Esophagus (tissue), 2 donors: ENCODE data around the gene SH3BP4. TPM values are rescaled to one million over a fixed set of nuclear protein-coding genes. Genes with fewer than 3 reads are reported as not detected.

ENCODE experiments used
- H3K27ac ChIP-seq, 2 donors: one replicate each; pipeline ENCODE4 v1.5.1; 2013; ENCODE audit warnings: low read depth in 2 of 2, mild to moderate bottlenecking in 2 of 2, inconsistent platforms in 1 of 2, low read length in 1 of 2, moderate library complexity in 1 of 2
- H3K27me3 ChIP-seq, 2 donors: one replicate each; pipeline ENCODE4 v1.6.1; 2013; ENCODE audit warnings: low read length in 2 of 2, control low read depth in 1 of 2, mild to moderate bottlenecking in 1 of 2; ENCODE audit not compliant: insufficient read depth in 2 of 2, control insufficient read depth in 1 of 2
- H3K36me3 ChIP-seq, 2 donors: one replicate each; pipeline ENCODE4 v1.6.1; 2013; ENCODE audit warnings: low read length in 1 of 2; ENCODE audit not compliant: control insufficient read depth in 2 of 2, insufficient read depth in 2 of 2
- H3K4me1 ChIP-seq, 2 donors: one replicate each; pipeline ENCODE4 v1.6.1; 2013; ENCODE audit warnings: low read length in 1 of 2; ENCODE audit not compliant: control insufficient read depth in 2 of 2, insufficient read depth in 2 of 2
- H3K4me3 ChIP-seq, 2 donors: one replicate each; pipeline ENCODE4 v1.5.1; 2013; ENCODE audit warnings: low read length in 2 of 2, mild to moderate bottlenecking in 2 of 2, low read depth in 1 of 2, moderate library complexity in 1 of 2
- H3K9me3 ChIP-seq, 2 donors: one replicate each; pipeline ENCODE4 v1.6.1; 2013; ENCODE audit warnings: mild to moderate bottlenecking in 2 of 2, low read depth in 1 of 2, low read length in 1 of 2, moderate library complexity in 1 of 2; ENCODE audit not compliant: control insufficient read depth in 2 of 2, insufficient read depth in 1 of 2
- WGBS, 2 donors: extraction: QIAGEN DNeasy Blood & Tissue Kit; methylation state at CpG; one replicate each; pipeline ENCODE4 v1.1.7; 2013; 5-methylcytosine and 5-hydroxymethylcytosine counted together
- polyA plus RNA-seq, 2 donors: library from polyadenylated mRNA; stranded (reverse); fragments of 200-250 nt; gene quantifications; one replicate each; pipeline ENCODE4 v1.2.3, GENCODE V29; 2013
- donor health status: healthy with polysubstance abuse.
- donor health status: Bipolar disorder and iron deficiency.

The SH3BP4 gene
- polyA plus RNA-seq, 2 donors, result 4.4 to 5.5 TPM

DNA sequence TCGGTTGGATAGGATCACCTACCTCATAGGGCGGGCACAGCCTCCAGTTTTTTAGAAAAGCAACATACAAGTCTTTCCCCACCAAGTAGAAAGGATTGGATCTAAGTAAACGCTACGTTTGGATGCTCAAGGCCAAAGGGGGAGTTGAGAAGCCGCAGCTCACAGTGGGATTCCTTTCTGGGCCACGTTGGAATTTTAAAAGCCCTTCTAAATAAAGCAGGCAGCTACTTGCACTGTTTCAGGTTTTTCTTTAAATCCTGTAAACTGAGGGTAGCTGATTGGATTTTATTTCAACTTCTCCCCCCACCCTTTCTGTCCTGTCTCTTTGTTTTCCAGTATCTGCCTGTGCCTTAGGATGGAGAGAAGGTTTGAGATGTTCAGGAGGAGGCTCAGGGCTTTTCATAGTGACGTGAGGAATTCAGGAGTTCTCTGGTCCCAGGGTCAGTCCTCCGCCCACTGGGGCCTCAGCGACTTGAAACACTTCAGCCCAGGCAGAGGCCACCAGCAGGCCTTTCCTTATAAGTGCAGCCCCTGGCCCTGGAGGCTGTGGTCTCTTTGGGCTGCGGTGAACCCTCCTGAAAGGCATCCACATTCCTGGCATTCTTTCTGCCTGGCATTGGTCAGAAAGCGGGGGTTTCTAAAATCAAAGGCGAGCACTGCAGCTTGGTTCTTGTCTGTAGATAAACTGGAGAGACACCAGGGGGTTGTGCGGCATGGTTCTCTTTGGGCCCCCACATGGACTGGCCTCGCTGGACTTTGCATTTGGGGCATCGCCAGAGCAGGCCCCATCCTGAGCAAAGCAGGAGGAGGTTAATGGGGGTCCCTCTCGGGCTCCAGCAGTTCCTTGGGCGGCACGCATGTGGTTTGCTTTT lies 44.5 kb downstream of the SH3BP4 start:
- peaks cover 0 to 3% of the 10 kb centered on the region in 2 donors for H3K4me1 ChIP-seq

DNA sequence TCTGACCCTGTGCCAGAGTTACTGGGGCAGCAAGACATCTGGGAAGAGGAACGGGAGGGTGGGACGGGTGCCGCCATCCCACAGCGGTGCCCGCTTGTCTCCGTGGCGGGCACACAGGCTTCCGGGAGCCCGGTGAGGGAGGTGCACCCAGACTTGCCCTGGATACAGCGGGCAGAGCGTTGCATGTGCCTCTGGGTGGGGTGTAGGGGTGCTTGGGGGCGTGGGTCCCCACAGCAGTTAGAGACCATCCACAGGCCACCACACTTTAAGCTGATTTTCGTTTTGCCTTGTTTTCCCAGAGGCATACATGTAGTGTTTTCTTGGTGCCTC lies 45.1 kb downstream of the SH3BP4 start:
- peaks cover 0 to 6% of the 10 kb centered on the region in 2 donors for H3K36me3 ChIP-seq
- no peaks in the 10 kb centered on the region for H3K27me3 ChIP-seq
- 88 to 90% methylated on average over 13 of the region's 13 CpGs for WGBS, 2 donors
- no peak overlapping the region for H3K4me3 ChIP-seq
- H3K27ac ChIP-seq, result no peak overlapping the region
- H3K9me3 ChIP-seq, result no peaks in the 10 kb centered on the region
- peaks cover 0 to 3% of the 10 kb centered on the region in 2 donors for H3K4me1 ChIP-seq

More for the DNA sequence above, 44.5 kb downstream of the SH3BP4 start:
- Histone ChIP-seq H3K4me3 (no peak overlapping the region), H3K27ac (no peak overlapping the region), H3K27me3 (no peaks in the 10 kb centered on the region), H3K36me3 (peaks cover 0 to 6% of the 10 kb centered on the region in 2 donors), H3K9me3 (no peaks in the 10 kb centered on the region)
- WGBS, 2 donors, result 73 to 76% methylated on average over 18 of the region's 18 CpGs

DNA sequence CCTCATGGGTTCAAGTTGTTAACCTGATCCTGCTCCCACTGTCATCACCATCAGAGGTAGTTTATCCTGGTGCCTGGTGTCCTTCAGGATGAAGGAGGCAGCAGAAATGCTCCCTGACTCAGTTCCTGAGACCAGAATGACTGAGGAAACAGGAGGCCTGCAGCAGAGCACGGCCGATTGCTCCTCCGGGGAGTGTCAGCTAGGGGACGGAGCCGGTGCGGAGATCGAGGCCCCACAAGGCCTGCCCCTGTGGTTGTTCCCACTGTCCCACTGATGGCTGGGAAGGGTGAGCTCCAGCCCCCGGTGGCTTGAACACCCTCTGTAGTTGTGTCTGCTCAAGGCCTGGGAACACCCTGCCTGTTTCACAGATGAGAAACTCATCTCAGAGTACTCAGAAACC lies 45.6 kb downstream of the SH3BP4 start:
- H3K36me3 ChIP-seq, result peaks cover 0 to 6% of the 10 kb centered on the region in 2 donors
- WGBS, 2 donors, result 91 to 93% methylated on average over 8 of the region's 8 CpGs

DNA sequence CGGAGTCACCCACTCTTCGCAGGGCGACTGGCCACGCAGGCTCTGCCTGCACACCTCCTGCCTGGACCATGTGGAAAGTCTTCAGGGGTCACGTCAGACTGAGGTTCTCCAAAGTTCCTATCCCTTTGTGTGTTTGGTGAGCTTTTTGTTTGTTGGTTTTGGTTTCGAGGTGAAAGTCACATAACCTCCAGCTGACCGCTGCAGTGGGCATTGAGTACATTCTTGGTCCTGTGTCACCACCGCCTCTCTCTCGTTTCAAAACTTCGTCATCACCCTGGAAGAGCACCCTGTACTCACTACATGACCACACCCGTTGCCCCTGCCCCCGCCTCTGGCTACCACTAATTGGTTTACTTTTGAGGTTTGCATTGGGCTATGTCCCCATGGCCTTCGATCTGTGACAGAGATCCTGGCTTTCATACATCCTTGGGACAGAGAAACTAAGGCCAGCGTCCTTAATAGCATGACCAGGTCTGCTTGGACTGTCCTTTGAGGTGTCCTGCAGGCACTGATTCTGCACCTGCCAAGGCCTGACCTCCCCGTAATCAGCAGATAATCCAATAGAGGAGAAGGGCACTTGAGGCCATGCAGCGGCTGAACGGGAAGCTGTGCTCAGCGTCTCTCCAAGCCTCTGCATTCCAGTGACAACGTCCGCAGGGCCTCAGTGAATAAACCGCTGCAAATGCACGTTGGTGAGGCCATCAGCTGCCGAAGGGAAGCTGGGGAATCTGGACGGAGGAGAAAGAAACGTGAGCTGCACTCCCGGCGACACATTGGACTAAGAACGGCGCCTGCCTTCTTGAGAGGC lies 46.8 kb downstream of the SH3BP4 start:
- Histone ChIP-seq H3K27ac (no peak overlapping the region), H3K4me3 (no peak overlapping the region), H3K9me3 (no peaks in the 10 kb centered on the region), H3K4me1 (peaks cover 0 to 7% of the 10 kb centered on the region in 2 donors), H3K27me3 (no peaks in the 10 kb centered on the region), H3K36me3 (peaks cover 0 to 6% of the 10 kb centered on the region in 2 donors)
- WGBS, 2 donors, result 72 to 85% methylated on average over 29 of the region's 29 CpGs

More for the DNA sequence above, 45.6 kb downstream of the SH3BP4 start:
- Histone ChIP-seq H3K27ac (no peak overlapping the region), H3K4me1 (peaks cover 0 to 3% of the 10 kb centered on the region in 2 donors), H3K9me3 (no peaks in the 10 kb centered on the region), H3K27me3 (no peaks in the 10 kb centered on the region), H3K4me3 (no peak overlapping the region)

DNA sequence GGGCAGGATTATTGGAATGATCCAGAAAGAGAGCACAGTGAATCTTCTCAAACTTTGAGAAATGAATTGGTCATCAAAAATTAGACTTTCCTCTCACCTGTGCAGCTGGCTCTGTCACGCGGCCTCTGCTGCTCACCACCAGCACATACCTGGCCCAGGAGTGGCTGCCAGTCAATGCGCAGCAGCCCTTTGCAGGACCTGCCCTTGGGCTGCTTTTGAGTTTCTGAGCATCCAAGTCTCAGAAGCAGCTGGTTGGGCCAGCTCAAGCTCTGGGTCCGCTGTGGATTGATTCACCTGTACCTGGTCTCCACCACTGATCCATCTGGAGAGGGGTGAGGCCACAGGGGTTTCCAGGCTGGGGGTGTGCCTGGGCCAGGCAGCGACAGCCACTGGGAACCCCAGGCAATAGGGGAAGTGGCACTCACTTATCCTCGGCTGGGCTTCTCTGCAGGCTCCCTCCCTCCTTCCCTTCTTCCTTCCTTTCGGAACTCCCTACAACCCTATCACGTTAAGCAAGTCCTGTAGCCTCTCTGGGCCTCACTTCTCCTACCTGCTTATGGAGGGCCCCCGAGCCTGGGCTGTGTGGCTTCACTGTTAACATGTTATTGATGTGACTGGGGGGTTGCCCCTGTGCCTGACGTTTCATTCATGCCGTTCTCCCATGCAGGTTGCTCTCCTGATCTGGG lies 48.1 kb downstream of the SH3BP4 start:
- Histone ChIP-seq H3K4me3 (no peak overlapping the region), H3K27me3 (no peaks in the 10 kb centered on the region), H3K9me3 (no peaks in the 10 kb centered on the region), H3K27ac (no peak overlapping the region), H3K36me3 (peaks cover 0 to 6% of the 10 kb centered on the region in 2 donors), H3K4me1 (peaks cover 0 to 5% of the 10 kb centered on the region in 2 donors)
- WGBS, 2 donors, result 59 to 60% methylated on average over 11 of the region's 11 CpGs

DNA sequence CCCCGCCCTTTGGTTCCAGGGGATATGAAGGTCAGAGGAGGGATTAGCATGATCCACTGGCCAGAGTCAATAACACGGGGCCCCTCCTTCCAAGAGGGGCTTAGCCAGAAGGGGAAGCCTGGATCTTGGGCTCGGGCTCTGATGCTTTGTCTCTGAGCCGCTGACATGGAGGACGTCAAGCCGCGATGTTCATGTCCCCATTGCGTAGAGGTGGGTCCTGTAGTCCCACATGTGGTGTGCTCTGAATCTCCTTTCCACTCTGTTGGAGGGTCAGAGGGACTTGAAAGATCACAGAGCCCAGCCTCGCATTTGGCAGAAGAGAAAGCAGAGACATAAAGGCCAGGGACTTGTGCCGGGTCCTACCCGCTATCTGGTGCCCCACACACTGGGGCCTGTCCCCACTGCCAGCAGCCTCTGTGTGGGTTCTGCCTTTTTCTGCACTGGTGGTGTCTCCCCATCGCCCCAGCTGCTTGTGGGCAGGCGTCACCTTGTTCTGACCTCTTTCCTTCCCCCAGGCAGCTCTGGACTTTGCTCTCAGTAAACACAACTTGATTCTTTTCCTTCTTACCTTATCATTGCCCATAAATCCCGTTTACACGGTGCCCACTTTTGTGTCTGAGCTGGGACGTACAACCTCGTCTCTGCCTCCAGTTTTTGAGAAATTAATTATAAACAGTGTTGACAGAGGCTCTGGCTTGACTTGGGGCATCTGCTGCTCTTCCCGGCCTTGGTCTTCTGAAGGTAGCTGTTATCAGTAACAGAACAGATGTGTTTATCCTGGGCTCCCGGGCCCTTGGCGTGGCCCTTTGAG lies 48.8 kb downstream of the SH3BP4 start:
- no peak overlapping the region for H3K27ac ChIP-seq
- H3K4me1 ChIP-seq, result peaks cover 4 to 7% of the 10 kb centered on the region in 2 donors
- H3K4me3 ChIP-seq, result no peak overlapping the region
- no peaks in the 10 kb centered on the region for H3K9me3 ChIP-seq
- H3K27me3 ChIP-seq, result no peaks in the 10 kb centered on the region
- 57 to 75% methylated on average over 20 of the region's 20 CpGs for WGBS, 2 donors
- H3K36me3 ChIP-seq, result peaks cover 0 to 6% of the 10 kb centered on the region in 2 donors

DNA sequence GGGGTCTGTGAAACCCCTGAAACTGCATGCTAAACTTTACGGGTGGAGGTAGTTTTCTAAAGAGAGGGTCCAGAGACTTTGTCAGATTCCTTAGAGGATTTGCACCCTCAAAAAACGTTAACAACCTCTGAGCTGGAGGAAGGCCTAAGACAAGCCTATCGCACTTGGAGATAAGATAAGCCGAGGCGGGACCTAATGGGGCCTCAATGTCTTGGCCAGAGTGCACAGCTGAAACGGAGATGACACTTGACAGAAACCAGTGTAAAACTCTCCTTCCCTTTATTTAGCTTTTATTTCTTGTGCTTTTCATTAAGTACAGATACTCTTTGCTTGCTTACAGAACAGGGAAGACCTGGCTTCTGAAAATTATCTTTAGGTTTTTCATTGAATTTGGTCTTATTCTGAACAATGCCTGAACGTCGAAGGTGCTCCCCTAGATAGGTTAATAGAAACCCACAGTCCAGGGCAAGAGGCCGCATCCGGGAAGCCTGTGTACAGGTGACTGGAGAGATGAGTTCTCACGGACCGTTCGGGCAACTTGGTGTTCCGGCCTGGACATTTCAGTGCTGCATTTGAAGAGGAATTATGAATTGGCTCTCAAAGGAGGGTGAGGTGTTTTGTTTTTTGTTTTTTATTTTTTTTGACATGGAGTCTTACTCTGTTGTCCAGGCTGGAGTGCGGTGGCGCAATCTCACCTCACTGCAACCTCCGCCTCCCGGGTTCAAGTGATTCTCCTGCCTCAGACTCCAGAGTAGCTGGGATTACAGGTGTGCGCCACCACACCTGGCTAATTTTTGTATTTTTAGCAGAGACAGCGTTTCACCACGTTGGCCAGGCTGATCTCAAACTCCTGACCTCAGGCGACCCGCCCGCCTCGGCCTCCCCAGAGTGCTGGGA lies 49.7 kb downstream of the SH3BP4 start:
- Histone ChIP-seq H3K27ac (no peak overlapping the region), H3K9me3 (no peaks in the 10 kb centered on the region), H3K4me3 (no peak overlapping the region), H3K36me3 (peaks cover 0 to 3% of the 10 kb centered on the region in 2 donors), H3K27me3 (no peaks in the 10 kb centered on the region), H3K4me1 (peaks cover 7 to 8% of the 10 kb centered on the region in 2 donors)
- WGBS, 2 donors, result 74 to 88% methylated on average over 25 of the region's 25 CpGs

DNA sequence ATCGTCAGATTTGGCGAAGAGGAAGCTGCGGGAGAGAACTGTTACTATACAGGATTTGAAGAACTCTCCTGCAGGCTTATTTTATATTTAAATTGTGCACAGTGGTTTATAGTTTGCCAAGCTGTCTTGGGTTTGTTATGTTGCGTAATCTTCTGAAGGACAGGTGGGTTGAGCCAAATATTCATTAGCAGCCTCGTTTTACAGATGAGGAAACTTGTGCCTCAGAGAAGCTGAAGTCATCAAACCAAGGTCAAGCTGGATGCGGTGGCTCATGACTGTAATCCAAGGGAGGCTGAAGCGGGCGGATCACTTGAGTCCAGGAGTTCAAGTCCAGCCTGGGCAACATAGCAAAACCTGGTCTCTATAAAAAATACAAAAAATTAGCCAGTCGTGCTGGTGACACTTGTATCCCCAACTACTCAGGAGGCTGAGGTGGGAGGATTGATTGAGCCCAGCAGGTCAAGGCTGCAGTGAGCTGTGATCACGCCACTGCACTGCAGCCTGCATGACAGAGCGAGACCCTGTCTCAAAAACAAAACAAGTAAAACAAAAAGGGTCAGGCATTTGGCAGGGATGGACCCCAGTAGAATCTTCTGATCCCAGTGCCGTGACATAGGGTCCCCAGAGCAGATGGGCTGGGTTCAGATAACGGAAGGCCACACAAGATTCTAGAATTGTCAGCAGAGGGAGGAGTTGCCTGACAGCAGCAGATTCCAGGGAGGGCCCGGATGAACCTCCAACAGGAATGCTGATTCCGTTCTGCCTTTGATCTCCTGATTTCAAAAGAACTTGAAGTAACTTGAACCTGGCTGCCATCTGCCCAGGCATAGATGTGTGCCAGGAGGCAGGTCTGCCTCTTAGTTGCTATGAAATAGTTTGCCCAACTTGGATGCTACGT lies 50.6 kb downstream of the SH3BP4 start:
- Histone ChIP-seq H3K27ac (no peak overlapping the region), H3K9me3 (no peaks in the 10 kb centered on the region), H3K36me3 (peaks cover 0 to 3% of the 10 kb centered on the region in 2 donors), H3K27me3 (no peaks in the 10 kb centered on the region), H3K4me1 (peaks cover 11 to 14% of the 10 kb centered on the region in 2 donors), H3K4me3 (no peak overlapping the region)
- WGBS, 2 donors, result 65 to 66% methylated on average over 16 of the region's 16 CpGs
